ENCODE measurements around the gene MYLK. TPM values are rescaled to one million over a fixed set of nuclear protein-coding genes. Genes with fewer than 3 reads are reported as not detected.
"Not testable (repeated sequence)": the region's sequence is repeated elsewhere in the genome, so short reads cannot be mapped to it uniquely, and the experiment has no call there.

The MYLK gene
- total RNA-seq, 4 donors from 2014 or later, result 24.6 to 47.0 (median 39.2) TPM

- Histone ChIP-seq H3K4me3 (no peak overlapping the region), H3K27me3 (no peaks in the 10 kb centered on the region), H3K4me1 (no peaks in the 10 kb centered on the region), H3K36me3 (no peaks in the 10 kb centered on the region), H3K9me3 (no peaks in the 10 kb centered on the region), H3K27ac (no peak overlapping the region)
- 90% methylated on average over 2 of the region's 2 CpGs for WGBS
- TF ChIP-seq CTCF (IDR thresholded peaks at IDR 0.05), result no peak
- DNase-seq (ENCODE audit: low spot score in 2 of 2), result peak in 1 of 2 donors; percentile 2
Measured at GRCh38 chr3:123702720-123703119, 181.4 kb downstream of the MYLK start.

GRCh38 chr3:123702057-123702456 is 182.1 kb downstream of the MYLK start:
- H3K4me3 ChIP-seq; H3K4me1 ChIP-seq; H3K36me3 ChIP-seq; H3K9me3 ChIP-seq; H3K27me3 ChIP-seq; DNase-seq (ENCODE audit: low spot score in 2 of 2); H3K27ac ChIP-seq: not testable (repeated sequence)
- peak in 1 of 2 donors; percentile 37 for TF ChIP-seq CTCF (IDR thresholded peaks at IDR 0.05)
- 31% methylated on average over 2 of the region's 2 CpGs for WGBS

GRCh38 chr3:123700791-123701722 is 183.1 kb downstream of the MYLK start:
- no peaks in the 10 kb centered on the region for H3K27me3 ChIP-seq
- no peak overlapping the region for H3K27ac ChIP-seq
- H3K4me3 ChIP-seq, result peak overlapping the region; percentile 37
- no peak for DNase-seq (ENCODE audit: low spot score in 2 of 2)
- H3K36me3 ChIP-seq, result no peaks in the 10 kb centered on the region
- TF ChIP-seq CTCF (IDR thresholded peaks at IDR 0.05) (no peak), EP300 (IDR thresholded peaks at IDR 0.05) (no peak), POLR2A (IDR thresholded peaks at IDR 0.05) (no peak), POLR2AphosphoS5 (IDR thresholded peaks at IDR 0.05) (no peak)
- H3K9me3 ChIP-seq, result no peaks in the 10 kb centered on the region
- WGBS, result 76% methylated on average over 22 of the region's 23 CpGs
- H3K4me1 ChIP-seq, result peaks cover 3% of the 10 kb centered on the region

- Histone ChIP-seq H3K9me3 (no peaks in the 10 kb centered on the region), H3K4me3 (peak overlapping the region; percentile 37), H3K4me1 (peaks cover 11% of the 10 kb centered on the region), H3K36me3 (no peaks in the 10 kb centered on the region), H3K27ac (peak overlapping the region; percentile 21), H3K27me3 (no peaks in the 10 kb centered on the region)
- 69% methylated on average over 5 of the region's 5 CpGs for WGBS
- no peak for DNase-seq (ENCODE audit: low spot score in 2 of 2)
- TF ChIP-seq CTCF (IDR thresholded peaks at IDR 0.05) (no peak), EP300 (IDR thresholded peaks at IDR 0.05) (no peak), POLR2AphosphoS5 (IDR thresholded peaks at IDR 0.05) (no peak), POLR2A (IDR thresholded peaks at IDR 0.05) (no peak)
Measured at GRCh38 chr3:123698813-123699212, 185.3 kb downstream of the MYLK start.

- Histone ChIP-seq H3K36me3 (no peaks in the 10 kb centered on the region), H3K27ac (no peak overlapping the region), H3K4me3 (peak overlapping the region; percentile 15), H3K4me1 (peaks cover 11% of the 10 kb centered on the region), H3K27me3 (no peaks in the 10 kb centered on the region), H3K9me3 (no peaks in the 10 kb centered on the region)
- 60% methylated on average over 6 of the region's 6 CpGs for WGBS
- no peak for DNase-seq (ENCODE audit: low spot score in 2 of 2)
- TF ChIP-seq POLR2A (IDR thresholded peaks at IDR 0.05), result no peak
- no peak for TF ChIP-seq CTCF (IDR thresholded peaks at IDR 0.05)
- TF ChIP-seq POLR2AphosphoS5 (IDR thresholded peaks at IDR 0.05), result no peak
- no peak for TF ChIP-seq EP300 (IDR thresholded peaks at IDR 0.05)
Measured at GRCh38 chr3:123696808-123697207, 187.3 kb downstream of the MYLK start.

Measured in suprapubic skin (tissue), 4 donors.